HTERT RPE-1 (cell line): Measurements from ENCODE around the gene TNS2.
"Not testable (repeated sequence)": the region's sequence is repeated elsewhere in the genome, so short reads cannot be mapped to it uniquely, and the experiment has no call there.

Experiments
- in situ Hi-C: fragments of 300-500 bp; cut with MboI; formaldehyde crosslinking; loops from 4 replicates; pipeline ENCODE4 v1.14.3; 2020; ENCODE audit warnings: low sequenced_read_pairs

TNS2 gene, protein sequence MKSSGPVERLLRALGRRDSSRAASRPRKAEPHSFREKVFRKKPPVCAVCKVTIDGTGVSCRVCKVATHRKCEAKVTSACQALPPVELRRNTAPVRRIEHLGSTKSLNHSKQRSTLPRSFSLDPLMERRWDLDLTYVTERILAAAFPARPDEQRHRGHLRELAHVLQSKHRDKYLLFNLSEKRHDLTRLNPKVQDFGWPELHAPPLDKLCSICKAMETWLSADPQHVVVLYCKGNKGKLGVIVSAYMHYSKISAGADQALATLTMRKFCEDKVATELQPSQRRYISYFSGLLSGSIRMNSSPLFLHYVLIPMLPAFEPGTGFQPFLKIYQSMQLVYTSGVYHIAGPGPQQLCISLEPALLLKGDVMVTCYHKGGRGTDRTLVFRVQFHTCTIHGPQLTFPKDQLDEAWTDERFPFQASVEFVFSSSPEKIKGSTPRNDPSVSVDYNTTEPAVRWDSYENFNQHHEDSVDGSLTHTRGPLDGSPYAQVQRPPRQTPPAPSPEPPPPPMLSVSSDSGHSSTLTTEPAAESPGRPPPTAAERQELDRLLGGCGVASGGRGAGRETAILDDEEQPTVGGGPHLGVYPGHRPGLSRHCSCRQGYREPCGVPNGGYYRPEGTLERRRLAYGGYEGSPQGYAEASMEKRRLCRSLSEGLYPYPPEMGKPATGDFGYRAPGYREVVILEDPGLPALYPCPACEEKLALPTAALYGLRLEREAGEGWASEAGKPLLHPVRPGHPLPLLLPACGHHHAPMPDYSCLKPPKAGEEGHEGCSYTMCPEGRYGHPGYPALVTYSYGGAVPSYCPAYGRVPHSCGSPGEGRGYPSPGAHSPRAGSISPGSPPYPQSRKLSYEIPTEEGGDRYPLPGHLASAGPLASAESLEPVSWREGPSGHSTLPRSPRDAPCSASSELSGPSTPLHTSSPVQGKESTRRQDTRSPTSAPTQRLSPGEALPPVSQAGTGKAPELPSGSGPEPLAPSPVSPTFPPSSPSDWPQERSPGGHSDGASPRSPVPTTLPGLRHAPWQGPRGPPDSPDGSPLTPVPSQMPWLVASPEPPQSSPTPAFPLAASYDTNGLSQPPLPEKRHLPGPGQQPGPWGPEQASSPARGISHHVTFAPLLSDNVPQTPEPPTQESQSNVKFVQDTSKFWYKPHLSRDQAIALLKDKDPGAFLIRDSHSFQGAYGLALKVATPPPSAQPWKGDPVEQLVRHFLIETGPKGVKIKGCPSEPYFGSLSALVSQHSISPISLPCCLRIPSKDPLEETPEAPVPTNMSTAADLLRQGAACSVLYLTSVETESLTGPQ (N-terminal part only)

DNA sequence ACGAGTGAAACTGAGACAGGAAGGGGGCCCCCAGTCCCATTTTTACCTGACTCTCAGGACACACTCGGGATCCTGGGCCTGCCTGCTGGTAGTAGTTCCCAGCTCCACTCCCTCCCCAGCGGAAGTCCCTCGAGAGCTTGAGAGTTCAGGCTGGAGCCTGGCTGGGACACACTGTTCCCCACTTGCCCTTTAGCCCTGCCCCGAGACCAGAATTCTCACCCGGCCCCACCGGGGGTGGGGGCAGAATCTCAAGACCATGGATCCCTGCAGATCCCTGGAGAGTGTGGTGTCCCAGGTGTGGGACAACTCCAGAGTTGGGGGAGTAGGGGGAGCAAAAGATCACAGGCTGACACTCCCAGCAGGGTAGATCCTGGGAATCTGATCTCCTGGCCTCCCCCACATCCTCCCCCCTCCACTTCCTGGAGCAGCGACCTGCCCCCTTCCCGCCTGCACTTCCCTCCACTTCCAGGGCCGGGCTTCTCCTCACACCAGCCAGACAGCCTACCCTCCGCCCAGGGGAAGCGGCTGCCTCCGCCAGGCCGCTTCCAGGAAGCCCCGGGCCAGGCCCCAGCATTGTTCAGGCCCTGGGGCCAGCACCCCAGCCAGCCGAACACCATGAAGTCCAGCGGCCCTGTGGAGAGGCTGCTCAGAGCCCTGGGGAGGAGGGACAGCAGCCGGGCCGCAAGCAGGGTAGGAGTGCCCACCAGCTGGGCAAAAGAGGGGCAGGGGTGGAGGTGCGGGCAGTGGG is at the start of gene TNS2:
Gene TNS2 (plus strand): TSS at position 495 of the 748 bp plus-strand sequence. CDS start 121 bp downstream, at position 616.
- in situ Hi-C loops: no loop called here

DNA sequence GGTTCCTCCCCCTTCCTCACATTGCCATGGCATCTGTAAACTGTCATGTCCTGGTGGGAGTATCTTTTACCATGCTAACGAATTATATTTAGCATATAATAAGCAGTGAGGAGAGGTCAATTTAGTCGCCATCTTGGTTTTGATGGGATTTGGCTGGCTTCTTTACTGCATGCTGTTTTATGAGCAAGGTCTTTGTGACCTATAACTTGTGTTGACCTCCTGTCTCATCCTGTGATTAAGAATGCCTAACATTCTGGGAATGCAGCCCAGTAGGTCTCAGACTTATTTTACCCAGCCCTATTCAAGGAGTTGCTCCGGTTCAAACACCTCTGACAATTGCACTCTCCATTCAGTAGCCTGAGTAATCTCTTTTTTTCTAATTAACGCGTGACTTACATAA is 45.7 kb upstream of the TNS2 start:
- in situ Hi-C loops: no loop called here

DNA sequence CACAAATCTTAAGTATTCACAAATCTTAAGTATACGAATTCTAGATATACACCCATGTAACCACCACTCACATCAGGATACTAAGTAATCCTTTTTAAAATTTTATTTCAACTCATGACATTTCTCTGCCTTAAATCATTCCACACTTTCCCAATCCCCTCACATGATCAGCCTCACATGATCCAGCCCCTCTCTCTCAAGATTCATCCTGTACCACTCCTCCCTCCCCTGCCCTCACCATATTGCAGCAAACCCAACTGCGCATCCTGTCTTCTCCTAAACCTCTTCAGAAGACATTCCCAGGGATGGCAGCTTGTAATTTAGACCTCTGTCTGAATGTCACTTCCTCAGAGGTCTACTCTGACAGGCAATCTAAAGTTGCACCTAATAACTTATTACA is 45.3 kb upstream of the TNS2 start:
- in situ Hi-C loops: no loop called here

DNA sequence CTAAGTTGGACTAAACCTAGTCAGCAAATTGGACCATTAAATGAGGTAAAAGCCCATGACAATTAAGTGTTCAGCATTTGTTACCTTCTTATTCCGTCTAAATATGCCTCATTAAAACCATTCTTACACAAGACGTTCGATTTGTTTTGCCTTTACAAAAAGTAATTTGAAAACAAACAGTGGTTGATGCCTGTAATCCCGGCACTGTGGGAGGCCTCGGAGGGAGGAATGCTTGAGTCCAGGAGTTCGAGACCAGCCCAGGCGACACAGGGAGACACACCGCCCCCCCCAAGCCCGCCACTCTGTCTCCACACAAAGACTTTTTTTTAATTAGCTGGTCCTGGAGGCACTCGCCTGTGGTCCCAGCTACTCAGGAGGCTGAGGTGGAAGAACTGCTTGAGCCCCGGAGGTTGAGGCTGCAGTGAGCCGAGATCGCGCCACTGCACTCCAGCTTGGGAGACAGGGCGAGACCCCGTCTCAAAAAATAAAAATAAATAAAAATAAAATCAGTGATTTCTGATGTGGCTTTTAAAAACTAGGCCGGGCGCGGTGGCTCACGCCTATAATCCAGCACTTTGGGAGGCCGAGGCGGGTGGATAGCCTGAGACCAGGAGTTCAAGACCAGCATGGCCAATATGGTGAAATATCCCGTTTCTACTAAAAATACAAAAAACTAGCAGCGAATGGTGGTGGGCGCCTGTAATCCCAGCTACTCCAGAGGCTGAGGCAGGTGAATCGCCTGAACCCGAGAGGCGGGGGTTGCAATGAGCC is 44.5 kb upstream of the TNS2 start:
- in situ Hi-C loops: no loop called here

DNA sequence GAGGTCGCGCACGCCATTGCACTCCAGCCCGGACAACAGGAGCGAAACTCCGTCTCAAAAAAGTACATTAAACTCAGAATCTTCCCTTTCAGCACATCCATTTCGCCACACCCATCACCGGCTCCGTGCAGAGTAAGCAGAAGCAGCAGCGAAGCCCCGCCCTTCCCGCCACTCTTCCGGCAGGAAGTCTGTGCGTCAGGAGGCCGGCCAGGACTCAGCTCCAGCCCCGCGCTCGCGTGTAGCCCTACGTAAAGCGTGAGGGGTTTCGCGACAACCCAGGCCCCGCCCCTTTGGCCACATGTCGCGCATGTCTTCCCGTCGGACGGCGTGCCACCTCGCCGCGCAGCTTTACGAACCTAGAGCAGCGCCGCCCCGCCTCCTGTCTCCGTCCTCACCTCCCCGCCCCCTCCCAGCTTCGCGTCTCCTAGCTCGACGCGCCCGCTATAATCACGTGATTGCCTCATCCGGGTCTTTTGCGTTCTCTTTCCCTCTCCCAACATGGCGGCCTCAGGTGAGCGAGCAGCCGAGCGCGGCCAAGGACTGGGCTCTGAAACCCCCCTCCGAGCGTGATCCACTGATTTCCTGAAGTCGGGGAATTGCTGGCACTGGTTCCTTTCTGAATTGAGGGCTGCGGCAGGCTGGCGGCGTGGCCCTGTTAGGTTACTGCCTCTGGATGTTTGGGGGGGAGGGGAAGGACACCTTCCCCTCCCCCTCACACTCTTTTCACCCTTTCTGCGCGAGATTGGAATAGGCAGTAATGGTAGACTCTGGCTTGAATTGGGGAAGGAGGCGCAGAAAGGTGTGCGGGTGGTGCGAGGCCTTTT is 43.7 kb upstream of the TNS2 start, which contains the start of gene EIF4B:
Gene EIF4B (plus strand): TSS at position 471 of the 824 bp plus-strand sequence. CDS start 28 bp downstream, at position 499.
- in situ Hi-C loops: no loop called here

DNA sequence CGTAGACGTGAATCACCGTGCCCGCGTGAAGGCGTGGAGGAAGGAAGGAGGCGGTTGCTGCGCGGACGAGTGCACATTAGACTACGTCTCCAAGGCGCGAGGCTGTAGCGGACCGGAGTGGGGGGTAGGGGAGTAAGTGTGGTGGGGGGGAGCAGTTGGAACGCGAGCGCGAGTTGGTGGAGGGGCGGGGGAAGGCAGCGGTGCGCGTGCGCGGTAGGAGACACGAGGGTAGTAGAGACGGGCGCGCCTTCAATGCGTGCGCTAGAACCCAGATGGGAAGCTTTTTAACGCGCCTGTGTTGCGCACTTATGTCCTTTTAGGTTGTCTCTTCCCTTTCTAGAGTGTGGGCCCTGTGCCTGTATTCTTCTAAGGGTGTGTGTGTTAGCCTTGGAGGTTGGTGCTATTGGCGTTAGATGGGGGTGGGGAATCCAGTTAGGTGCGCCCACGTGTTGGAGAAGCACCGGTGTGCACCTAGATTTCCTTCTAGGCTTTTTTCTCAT is 43.0 kb upstream of the TNS2 start:
- in situ Hi-C loops: no loop called here

DNA sequence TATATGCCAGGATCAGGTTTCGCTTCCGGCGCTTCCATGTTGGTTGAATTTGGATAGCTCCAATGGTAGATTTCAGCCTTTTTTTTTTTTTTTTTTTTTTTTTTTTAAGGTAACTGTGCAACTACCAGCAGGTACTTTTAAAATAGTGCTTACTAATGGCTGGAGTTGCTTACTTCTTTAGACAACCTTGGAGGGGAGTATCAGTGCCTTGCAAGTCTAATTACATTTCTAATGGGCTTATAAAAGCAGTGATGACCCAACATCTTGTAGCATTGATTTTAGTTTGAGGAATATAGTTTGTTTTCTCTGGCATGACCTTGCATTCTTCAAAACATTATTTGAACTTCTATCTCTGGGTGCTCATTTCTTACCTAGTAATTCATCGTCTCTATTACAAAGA is 42.5 kb upstream of the TNS2 start:
- in situ Hi-C loops: no loop called here

DNA sequence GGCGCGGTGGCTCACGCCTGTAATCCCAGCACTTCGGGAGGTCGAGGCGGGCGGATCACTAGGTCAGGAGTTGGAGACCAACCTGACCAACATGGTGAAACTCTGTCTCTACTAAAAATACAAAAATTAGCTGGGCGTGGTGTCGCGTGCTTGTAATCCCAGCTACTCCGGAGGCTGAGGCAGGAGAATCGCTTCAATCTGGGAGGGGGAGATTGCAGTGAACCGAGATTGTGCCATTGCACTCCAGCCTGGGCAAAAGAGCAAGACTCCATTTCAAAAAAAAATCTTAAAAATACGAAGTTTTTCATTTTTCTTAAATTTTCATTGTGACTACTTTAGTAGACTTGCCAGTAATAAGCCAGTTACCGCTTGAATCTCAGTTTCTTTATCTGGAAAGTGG is 41.1 kb upstream of the TNS2 start:
- in situ Hi-C loops: not testable (repeated sequence)

DNA sequence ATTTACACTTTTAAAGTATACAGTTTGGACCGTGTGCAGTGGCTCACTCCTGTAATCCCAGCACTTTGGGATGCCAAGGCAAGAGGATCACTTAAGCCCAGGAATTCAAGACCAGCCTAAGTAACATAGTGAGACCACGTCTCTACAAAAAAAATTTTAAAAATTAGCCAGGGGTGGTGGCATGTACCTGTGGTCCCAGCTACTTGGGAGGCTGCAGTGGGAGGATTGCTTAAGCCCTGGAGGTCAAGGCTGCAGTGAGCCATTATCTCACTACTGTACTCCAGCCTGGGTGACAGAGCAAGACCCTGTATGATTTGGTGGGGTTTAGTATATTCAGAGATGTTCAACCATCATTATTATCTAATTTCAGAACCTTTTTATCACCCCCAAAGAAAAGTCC is 38.9 kb upstream of the TNS2 start:
- in situ Hi-C loops: no loop called here

DNA sequence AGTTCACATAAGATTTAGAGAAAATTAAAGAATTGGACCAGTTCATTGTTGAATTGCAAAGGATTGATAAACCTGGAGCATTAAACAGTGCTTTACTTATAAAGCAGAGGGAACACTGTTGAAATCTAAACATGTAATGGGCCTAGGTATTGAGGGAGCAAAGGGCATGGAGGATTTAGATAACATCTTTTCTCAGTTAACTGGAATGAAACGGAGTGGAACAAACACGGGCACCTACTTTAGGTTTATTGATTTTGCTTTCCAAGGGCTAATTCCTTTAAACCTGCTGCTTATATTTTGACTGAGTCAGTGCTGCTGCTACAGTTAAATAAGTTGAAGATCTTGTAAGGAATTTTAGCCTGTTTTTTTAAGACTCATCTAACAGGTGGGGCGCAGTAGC is 38.0 kb upstream of the TNS2 start:
- in situ Hi-C loops: no loop called here

DNA sequence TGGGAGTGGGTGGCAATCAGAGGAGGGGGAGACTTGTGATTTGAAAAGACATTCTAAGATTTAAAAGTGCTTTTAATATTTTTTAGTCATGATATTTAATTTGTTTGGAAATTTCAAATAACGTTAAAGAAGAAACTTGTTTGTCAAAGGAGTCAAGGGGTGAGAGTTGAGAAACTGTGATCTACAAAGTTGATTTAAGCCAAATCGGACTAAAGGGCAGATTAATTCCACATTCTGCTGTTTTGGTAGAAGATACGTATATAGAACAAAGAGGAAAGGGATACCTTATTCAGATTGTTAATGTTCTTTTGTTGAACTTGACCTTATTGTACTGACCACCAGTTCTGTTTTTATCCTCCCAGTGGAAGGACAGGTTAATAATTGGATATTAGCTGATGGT is 36.9 kb upstream of the TNS2 start:
- in situ Hi-C loops: no loop called here

DNA sequence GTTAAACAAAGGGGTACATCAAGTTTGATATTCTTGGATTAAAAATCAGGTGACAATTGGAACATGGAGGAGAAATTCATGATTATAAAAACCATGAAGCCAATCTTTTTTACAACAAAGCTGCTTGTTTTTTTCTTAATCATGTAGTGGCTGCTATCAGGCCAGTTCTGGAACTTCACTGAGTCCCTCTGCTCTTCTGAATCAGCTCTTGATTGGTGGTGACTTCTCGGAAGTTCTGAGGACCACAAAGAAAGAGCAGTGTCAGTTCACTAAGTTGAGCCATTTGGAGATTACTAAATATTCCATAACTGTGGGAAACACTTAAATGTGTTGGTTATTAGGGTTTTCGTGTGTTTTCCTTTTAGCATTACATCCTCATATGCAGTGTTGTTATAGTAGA is 35.2 kb upstream of the TNS2 start:
- in situ Hi-C loops: no loop called here

DNA sequence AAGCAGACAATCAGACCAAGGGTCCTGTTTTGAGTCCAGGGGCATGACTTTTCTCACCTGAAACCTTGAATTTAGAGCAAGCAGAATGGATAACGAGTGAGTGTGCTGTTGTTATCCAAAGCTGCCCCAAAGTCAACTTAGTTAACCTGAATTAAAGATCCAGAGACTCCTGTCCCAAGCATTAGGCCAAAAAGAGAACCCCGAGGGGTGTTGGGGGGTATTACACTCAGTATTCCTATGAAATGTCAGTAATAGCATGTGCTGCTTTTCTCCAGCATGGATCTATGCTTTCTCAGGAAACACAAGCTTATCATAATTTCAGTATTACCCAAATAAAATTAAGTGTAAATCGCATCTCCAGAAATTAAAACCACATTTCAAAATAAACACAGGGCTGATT is 24.6 kb upstream of the TNS2 start:
- in situ Hi-C loops: no loop called here

DNA sequence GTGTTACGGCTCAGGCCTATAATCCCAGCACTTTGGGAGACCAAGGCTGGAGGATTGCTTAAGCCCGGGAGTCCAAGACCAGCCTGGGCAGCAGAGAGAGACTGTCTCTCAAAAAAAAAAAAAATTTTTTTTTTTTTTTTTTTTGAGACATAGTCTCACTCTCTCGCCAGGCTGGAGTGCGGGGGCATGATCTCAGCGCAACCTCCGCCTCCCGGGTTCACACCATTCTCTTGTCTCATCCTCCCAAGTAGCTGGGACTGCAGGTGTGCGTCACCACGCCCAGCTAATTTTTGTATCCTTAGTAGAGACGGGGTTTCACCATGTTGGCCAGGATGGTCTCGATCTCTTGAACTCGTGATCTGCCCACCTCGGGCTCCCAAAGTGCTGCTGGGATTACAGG is 22.9 kb upstream of the TNS2 start:
- in situ Hi-C loops: not testable (repeated sequence)

DNA sequence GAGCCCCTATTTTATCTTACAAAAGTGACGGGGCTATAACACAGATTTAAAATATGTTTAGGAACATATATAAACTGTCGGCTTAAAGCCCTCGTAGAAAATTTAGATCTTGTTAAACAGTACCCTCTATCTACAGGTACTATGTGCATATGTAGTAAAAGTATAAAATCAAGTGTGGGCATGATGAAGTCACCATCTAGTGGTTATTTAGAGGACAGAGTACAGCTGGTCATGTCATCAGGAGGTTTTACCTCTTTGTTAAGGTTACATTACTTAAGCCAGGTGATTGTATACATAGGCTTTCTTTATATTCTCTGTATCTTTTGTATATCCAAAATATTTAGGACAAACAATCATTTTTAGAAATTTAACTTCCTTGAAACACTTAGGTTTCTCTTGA is 18.2 kb upstream of the TNS2 start:
- in situ Hi-C loops: no loop called here

DNA sequence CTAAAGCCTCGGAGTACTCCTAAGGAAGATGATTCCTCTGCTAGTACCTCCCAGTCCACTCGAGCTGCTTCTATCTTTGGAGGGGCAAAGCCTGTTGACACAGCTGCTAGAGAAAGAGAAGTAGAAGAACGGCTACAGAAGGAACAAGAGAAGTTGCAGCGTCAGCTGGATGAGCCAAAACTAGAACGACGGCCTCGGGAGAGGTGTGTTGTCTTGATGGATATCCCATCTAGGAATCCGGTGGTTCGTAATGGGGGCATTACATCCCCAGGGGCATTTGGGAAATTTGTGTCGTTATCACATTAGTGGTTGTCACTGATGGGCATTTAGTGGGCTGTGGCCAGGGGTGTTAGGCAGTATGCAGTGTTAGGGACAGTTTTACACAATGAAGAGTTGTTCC is 16.0 kb upstream of the TNS2 start:
- in situ Hi-C loops: not testable (repeated sequence)

DNA sequence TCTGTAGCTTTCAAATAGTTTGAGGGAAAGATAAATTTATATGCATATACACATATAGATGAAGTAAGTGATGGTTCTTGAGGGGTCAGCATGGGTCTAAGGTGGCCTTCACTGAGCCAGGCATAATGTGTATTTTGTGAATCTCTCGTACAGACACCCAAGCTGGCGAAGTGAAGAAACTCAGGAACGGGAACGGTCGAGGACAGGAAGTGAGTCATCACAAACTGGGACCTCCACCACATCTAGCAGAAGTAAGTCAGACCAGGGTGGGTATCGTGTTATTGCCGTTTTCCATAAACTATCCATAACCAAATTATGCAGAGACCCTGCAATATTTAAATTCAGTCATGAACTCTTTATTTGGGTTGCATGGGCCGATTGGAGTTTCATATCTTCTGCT is 15.4 kb upstream of the TNS2 start:
- in situ Hi-C loops: no loop called here

DNA sequence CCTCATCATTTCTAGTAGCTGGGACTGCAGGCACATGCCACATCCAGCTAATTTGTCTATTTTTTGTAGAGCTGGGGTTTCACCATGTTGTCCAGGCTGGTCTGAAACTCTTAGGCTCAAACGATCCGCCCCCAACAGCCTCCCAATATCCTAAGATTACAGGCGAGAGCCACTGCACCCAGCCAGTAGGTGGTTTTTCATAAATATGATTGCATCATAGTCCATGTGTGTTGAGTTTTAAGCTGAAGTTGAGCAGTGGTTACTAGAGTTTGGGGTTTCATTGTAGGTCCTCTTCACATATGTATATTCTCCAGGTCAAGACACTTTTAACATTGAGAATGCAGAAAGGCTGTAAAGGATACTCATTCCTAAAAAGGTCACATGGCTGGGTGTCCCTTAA is 13.1 kb upstream of the TNS2 start:
- in situ Hi-C loops: no loop called here

DNA sequence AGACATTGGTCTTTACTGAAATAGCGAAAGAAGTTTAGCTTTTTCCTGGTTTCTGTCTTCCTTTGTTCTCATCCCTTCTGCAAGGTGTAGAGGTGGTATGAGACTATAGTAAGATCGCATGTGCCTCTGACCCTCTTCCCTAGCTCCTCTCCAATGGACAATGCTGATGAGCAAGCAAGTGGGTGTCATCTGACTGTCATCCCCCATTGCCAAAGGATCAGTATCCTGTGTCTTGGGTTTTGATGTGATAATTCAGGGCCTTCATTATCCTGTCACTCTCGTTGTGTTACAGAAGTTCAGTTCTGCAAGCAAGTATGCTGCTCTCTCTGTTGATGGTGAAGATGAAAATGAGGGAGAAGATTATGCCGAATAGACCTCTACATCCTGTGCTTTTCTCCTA is 10.0 kb upstream of the TNS2 start:
- in situ Hi-C loops: no loop called here
